LNCaP clone FGC (cell line): ENCODE results near the gene MARK3.
A peak's percentile ranks its signal among the peaks of the same experiment; 100 is the strongest.

ENCODE experiments used
- DNase-seq: peaks from one replicate; pipeline ENCODE4 v3.0.0-alpha.2; 2011; ENCODE audit warnings: low read depth
- H3K4me3 ChIP-seq: 2 replicates; pipeline ENCODE4 v1.5.1; 2011; ENCODE audit warnings: mild to moderate bottlenecking, low read depth, low read length, control low read depth
- TF ChIP-seq, protein P1 (sequence below): IDR thresholded peaks from 2 replicates; pipeline ENCODE4 v1.5.1; 2012; ENCODE audit warnings: mild to moderate bottlenecking; ENCODE audit not compliant: control insufficient read depth, insufficient read depth; ENCODE audit errors: extremely low read depth

The MARK3 gene

GRCh38 chr14:103377522-103378037, 7.6 kb upstream of the MARK3 start:
- DNase-seq = no peak
- no peak overlapping the region for H3K4me3 ChIP-seq
- TF ChIP-seq, protein P1, sequence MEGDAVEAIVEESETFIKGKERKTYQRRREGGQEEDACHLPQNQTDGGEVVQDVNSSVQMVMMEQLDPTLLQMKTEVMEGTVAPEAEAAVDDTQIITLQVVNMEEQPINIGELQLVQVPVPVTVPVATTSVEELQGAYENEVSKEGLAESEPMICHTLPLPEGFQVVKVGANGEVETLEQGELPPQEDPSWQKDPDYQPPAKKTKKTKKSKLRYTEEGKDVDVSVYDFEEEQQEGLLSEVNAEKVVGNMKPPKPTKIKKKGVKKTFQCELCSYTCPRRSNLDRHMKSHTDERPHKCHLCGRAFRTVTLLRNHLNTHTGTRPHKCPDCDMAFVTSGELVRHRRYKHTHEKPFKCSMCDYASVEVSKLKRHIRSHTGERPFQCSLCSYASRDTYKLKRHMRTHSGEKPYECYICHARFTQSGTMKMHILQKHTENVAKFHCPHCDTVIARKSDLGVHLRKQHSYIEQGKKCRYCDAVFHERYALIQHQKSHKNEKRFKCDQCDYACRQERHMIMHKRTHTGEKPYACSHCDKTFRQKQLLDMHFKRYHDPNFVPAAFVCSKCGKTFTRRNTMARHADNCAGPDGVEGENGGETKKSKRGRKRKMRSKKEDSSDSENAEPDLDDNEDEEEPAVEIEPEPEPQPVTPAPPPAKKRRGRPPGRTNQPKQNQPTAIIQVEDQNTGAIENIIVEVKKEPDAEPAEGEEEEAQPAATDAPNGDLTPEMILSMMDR = no peak

DNA sequence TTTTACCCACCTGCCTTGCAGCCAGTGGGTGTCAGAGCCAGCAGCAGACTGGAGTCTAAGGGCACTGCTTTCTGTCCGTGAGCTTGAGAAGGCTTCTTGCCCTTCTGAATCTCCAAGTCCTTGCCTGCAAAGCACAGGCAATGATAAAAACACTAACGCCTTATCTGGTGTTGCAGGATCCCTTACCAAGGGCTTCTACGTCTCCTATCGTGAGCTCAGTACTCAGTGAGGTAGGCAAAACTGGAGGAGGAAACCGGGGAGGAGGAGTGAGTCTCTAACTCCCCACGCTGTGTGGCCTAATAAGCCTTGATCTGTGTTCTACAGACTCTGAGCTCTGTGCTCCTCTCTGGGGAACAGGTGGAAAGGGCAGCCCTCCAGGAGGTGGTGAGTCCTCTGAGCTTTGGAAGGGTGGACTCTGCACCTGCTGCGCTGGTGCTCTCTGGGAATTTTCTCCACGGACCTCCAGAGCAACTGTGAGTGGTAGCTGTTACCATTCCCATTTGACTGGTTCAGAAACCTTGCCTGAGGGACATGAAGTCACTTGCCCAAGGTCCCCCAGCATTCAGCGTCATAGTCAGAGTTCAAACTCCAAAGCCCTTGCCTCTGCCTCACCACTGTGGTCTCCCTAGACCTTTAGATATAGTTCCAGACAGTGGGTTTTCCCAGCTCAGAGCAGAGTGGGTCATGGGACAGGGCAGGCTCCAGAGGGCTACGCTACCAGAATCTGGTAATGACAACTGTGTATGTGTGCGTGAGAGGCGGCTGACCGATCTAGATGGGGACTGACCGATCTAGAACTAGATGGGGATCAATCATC, 7.0 kb upstream of the MARK3 start:
- TF ChIP-seq, protein P1 = no peak
- no peak for DNase-seq
- H3K4me3 ChIP-seq = no peak overlapping the region

- DNase-seq = no peak
- H3K4me3 ChIP-seq = no peak overlapping the region
- TF ChIP-seq, protein P1 = no peak
Measured at GRCh38 chr14:103380719-103381377, 4.4 kb upstream of the MARK3 start.

- DNase-seq = no peak
- no peak overlapping the region for H3K4me3 ChIP-seq
- TF ChIP-seq, protein P1 = no peak
Measured at GRCh38 chr14:103382376-103382775, 2.8 kb upstream of the MARK3 start.

- H3K4me3 ChIP-seq = peak overlapping the region; percentile 99
- TF ChIP-seq, protein P1 = no peak
- no peak for DNase-seq
Measured at GRCh38 chr14:103384450-103385151, 614 bp upstream of the MARK3 start.

GRCh38 chr14:103385929-103386712, 906 bp downstream of the MARK3 start:
- H3K4me3 ChIP-seq = peak overlapping the region; percentile 99
- TF ChIP-seq, protein P1 = no peak
- DNase-seq = no peak
